Measurements from ENCODE around the gene PROSER2.

The PROSER2 gene

GRCh38 chr10:11908536-11908935 is 85.4 kb downstream of the PROSER2 start:
- no peak for DNase-seq (ENCODE audit: low read depth in 2 of 2)

GRCh38 chr10:11908991-11909390 is 85.8 kb downstream of the PROSER2 start:
- DNase-seq (ENCODE audit: low read depth in 2 of 2) = no peak

- no peak for DNase-seq (ENCODE audit: low read depth in 2 of 2)
Observed at GRCh38 chr10:11909618-11910017, 86.5 kb downstream of the PROSER2 start.

- no peak for DNase-seq (ENCODE audit: low read depth in 2 of 2)
Observed at GRCh38 chr10:11910102-11910501, 86.9 kb downstream of the PROSER2 start.

GRCh38 chr10:11913079-11913641 is 90.0 kb downstream of the PROSER2 start:
- DNase-seq (ENCODE audit: low read depth in 2 of 2) = no peak

GRCh38 chr10:11918384-11918783 is 95.2 kb downstream of the PROSER2 start:
- DNase-seq (ENCODE audit: low read depth in 2 of 2) = no peak

- DNase-seq (ENCODE audit: low read depth in 2 of 2) = no peak
Observed at GRCh38 chr10:11919271-11919670, 96.1 kb downstream of the PROSER2 start.
